IMR-90 (cell line): ENCODE data around the gene KCNT1. TPM values are rescaled to one million over a fixed set of nuclear protein-coding genes. Genes with fewer than 3 reads are reported as not detected.

Experiments
- ATAC-seq: fragments of 200-7000 bp; cut with Tn5 transposase; 2 replicates; pipeline ENCODE4 v1.9.1; 2020; ENCODE audit warnings: low read depth, mild to moderate bottlenecking, moderate library complexity
- BruUV-seq: library from RNA; stranded (reverse); fragments of 400-500 nt; replicated peaks from 2 replicates; lab custom pipeline; 2021; lab: Mats Ljungman, UMichigan
- CTCF ChIA-PET: fragments of 300-600 bp; formaldehyde crosslinking; extraction: SDS; loops from one replicate; lab custom pipeline; 2021; ENCODE audit warnings: antibody characterized with exemption; lab: Yijun Ruan, JAX
- POLR2A ChIA-PET: fragments of 300-600 bp; sonication (Branson Sonifier 250); formaldehyde crosslinking; loops from one replicate; lab custom pipeline; 2022; ENCODE audit warnings: antibody characterized with exemption; ENCODE audit not compliant: unreplicated experiment; lab: Charles Lee
- DNase-seq: peaks from one replicate; pipeline ENCODE4 v3.0.0; 2013
- H2AFZ ChIP-seq: replicated peaks from 2 replicates; pipeline ENCODE3; 2013; ENCODE audit warnings: low read length, mild to moderate bottlenecking; ENCODE audit not compliant: poor library complexity
- H2AK5ac ChIP-seq: 2 replicates; pipeline ENCODE4 v1.6.1; 2013; ENCODE audit warnings: low read depth, low read length, inconsistent platforms
- H2AK9ac ChIP-seq: replicated peaks from 2 replicates; pipeline ENCODE3; 2013; ENCODE audit warnings: mild to moderate bottlenecking, low read depth, low read length, moderate library complexity; ENCODE audit not compliant: poor library complexity
- H2BK120ac ChIP-seq: 2 replicates; pipeline ENCODE4 v1.6.1; 2013; ENCODE audit warnings: low read depth, low read length, inconsistent platforms
- H2BK15ac ChIP-seq: 3 replicates; pipeline ENCODE4 v1.6.1; 2013; ENCODE audit warnings: low read depth, low read length, inconsistent platforms
- H2BK20ac ChIP-seq: 2 replicates; pipeline ENCODE4 v1.6.1; 2013; ENCODE audit warnings: low read depth, mild to moderate bottlenecking, inconsistent platforms, low read length, moderate library complexity
- H2BK5ac ChIP-seq: 2 replicates; pipeline ENCODE4 v1.6.1; 2013; ENCODE audit warnings: mild to moderate bottlenecking, low read depth, low read length, inconsistent platforms; ENCODE audit not compliant: poor library complexity, severe bottlenecking
- H3K14ac ChIP-seq: replicated peaks from 2 replicates; pipeline ENCODE4 v1.6.1; 2013; ENCODE audit warnings: low read depth, low read length, inconsistent platforms
- H3K18ac ChIP-seq: 2 replicates; pipeline ENCODE4 v1.6.1; 2013; ENCODE audit warnings: low read depth, low read length, control low read depth
- H3K23ac ChIP-seq: 2 replicates; pipeline ENCODE4 v1.6.1; 2013; ENCODE audit warnings: low read depth, low read length, inconsistent platforms
- H3K27ac ChIP-seq: 2 replicates; pipeline ENCODE4 v1.5.1; 2013; ENCODE audit warnings: mild to moderate bottlenecking, control low read depth, low read length; ENCODE audit not compliant: insufficient read depth
- H3K27me3 ChIP-seq: 2 replicates; pipeline ENCODE4 v1.6.1; 2013; ENCODE audit warnings: low read length; ENCODE audit not compliant: control insufficient read depth, insufficient read depth
- H3K36me3 ChIP-seq: 2 replicates; pipeline ENCODE4 v1.6.1; 2013; ENCODE audit warnings: low read length, mixed read lengths; ENCODE audit not compliant: control insufficient read depth, insufficient read depth
- H3K4ac ChIP-seq: 2 replicates; pipeline ENCODE4 v1.6.1; 2013; ENCODE audit warnings: low read depth, low read length, inconsistent platforms
- H3K4me1 ChIP-seq: 2 replicates; pipeline ENCODE4 v1.6.1; 2013; ENCODE audit warnings: low read length, mixed read lengths; ENCODE audit not compliant: control insufficient read depth, insufficient read depth
- H3K4me2 ChIP-seq: 2 replicates; pipeline ENCODE4 v1.6.1; 2013; ENCODE audit warnings: low read depth, mild to moderate bottlenecking, control low read depth, low read length, moderate library complexity
- H3K4me3 ChIP-seq: 2 replicates; pipeline ENCODE4 v1.5.1; 2013; ENCODE audit warnings: low read depth, mild to moderate bottlenecking, control low read depth, low read length, moderate library complexity; ENCODE audit not compliant: insufficient read depth
- H3K56ac ChIP-seq: 2 replicates; pipeline ENCODE4 v1.6.1; 2013; ENCODE audit warnings: low read length, inconsistent platforms; ENCODE audit not compliant: insufficient read depth; ENCODE audit errors: extremely low read depth
- H3K79me1 ChIP-seq, 2 experiments: 2 replicates each; pipeline ENCODE4 v1.6.1; 2013; ENCODE audit warnings: low read length in 2 of 2, inconsistent platforms in 1 of 2, low read depth in 1 of 2
- H3K9ac ChIP-seq: 2 replicates; pipeline ENCODE4 v1.6.1; 2013; ENCODE audit warnings: low read depth, low read length, control low read depth
- H3K9me1 ChIP-seq: 2 replicates; pipeline ENCODE4 v1.6.1; 2013; ENCODE audit warnings: low read length, inconsistent platforms; ENCODE audit not compliant: insufficient read depth
- H3K9me3 ChIP-seq: 2 replicates; pipeline ENCODE4 v1.6.1; 2013; ENCODE audit warnings: low read length; ENCODE audit not compliant: control insufficient read depth, insufficient read depth
- H4K20me1 ChIP-seq: 2 replicates; pipeline ENCODE4 v1.6.1; 2013; ENCODE audit warnings: low read length, inconsistent platforms; ENCODE audit not compliant: insufficient read depth
- H4K5ac ChIP-seq: 2 replicates; pipeline ENCODE4 v1.6.1; 2013; ENCODE audit warnings: mild to moderate bottlenecking, low read depth, low read length, control low read depth
- H4K8ac ChIP-seq, 2 experiments: 2 replicates each; pipeline ENCODE4 v1.6.1; 2013; ENCODE audit warnings: low read depth in 2 of 2, low read length in 2 of 2, control low read depth in 1 of 2, inconsistent platforms in 1 of 2
- H4K91ac ChIP-seq: 2 replicates; pipeline ENCODE4 v1.6.1; 2013; ENCODE audit warnings: low read depth, low read length, inconsistent platforms; ENCODE audit not compliant: insufficient read depth
- BHLHE40 ChIP-seq: fragments of 150-350 bp; IDR thresholded peaks from 2 replicates; pipeline ENCODE4 v1.6.1; 2016; ENCODE audit warnings: mild to moderate bottlenecking, low read depth, low read length
- CEBPB ChIP-seq: IDR thresholded peaks from 2 replicates; pipeline ENCODE4 v1.6.1; 2012; ENCODE audit warnings: low read depth, low read length, improper control_type of control experiment
- MAZ ChIP-seq: IDR thresholded peaks from 2 replicates; pipeline ENCODE4 v1.6.1; 2012; ENCODE audit warnings: low read depth, mild to moderate bottlenecking, low read length, improper control_type of control experiment, moderate library complexity, borderline replicate concordance
- MXI1 ChIP-seq: IDR thresholded peaks from 2 replicates; pipeline ENCODE4 v1.6.1; 2012; ENCODE audit warnings: low read depth, mild to moderate bottlenecking, low read length, moderate library complexity, borderline replicate concordance
- RCOR1 ChIP-seq: IDR thresholded peaks from 2 replicates; pipeline ENCODE4 v1.6.1; 2012; ENCODE audit warnings: mild to moderate bottlenecking, low read length, improper control_type of control experiment; ENCODE audit not compliant: insufficient replicate concordance
- SMC3 ChIP-seq: fragments of 150-350 bp; IDR thresholded peaks from 2 replicates; pipeline ENCODE4 v1.6.1; 2016; ENCODE audit warnings: low read depth, mild to moderate bottlenecking, antibody characterized with exemption, low read length, moderate library complexity
- USF2 ChIP-seq: fragments of 150-350 bp; IDR thresholded peaks from 2 replicates; pipeline ENCODE4 v1.6.1; 2017; ENCODE audit warnings: mild to moderate bottlenecking, antibody characterized with exemption, low read length, low read depth
- WGBS, 2 experiments: methylation state at CpG; one replicate each; pipeline versions ENCODE4 v1.1.5 to v1.1.7; 2013; ENCODE audit warnings: missing lambda C conversion rate in 2 of 2; ENCODE audit not compliant: insufficient read length in 1 of 2; ENCODE audit errors: extremely low coverage in 2 of 2; 5-methylcytosine and 5-hydroxymethylcytosine counted together
- dilution Hi-C: fragments of 300-500 bp; cut with HindIII; formaldehyde crosslinking; loops from one replicate; pipeline ENCODE4 v1.14.3; 2018; ENCODE audit warnings: low sequenced_read_pairs; ENCODE audit not compliant: unreplicated experiment
- in situ Hi-C: fragments of 300-500 bp; cut with MboI; formaldehyde crosslinking; loops from 3 replicates; pipeline ENCODE4 v1.14.3; 2019; ENCODE audit warnings: low sequenced_read_pairs, inconsistent platforms, mixed read lengths
- intact Hi-C: fragments of 100-400 bp; cut with micrococcal nuclease; formaldehyde crosslinking; loops from 2 replicates; pipeline ENCODE4 v1.10.0; 2022
- polyA plus RNA-seq, 3 experiments: library from polyadenylated mRNA; depleted of rRNA; stranded (reverse); fragments of >200 nt; gene quantifications; 2 replicates each; pipeline ENCODE4 v1.2.3, GENCODE V29; 2012; ENCODE audit warnings: low replicate concordance in 1 of 3
- total RNA-seq: library from RNA; depleted of rRNA; stranded (reverse); fragments of >200 nt; gene quantifications from 2 replicates; pipeline ENCODE4 v1.2.3, GENCODE V29; 2012

Gene KCNT1
- total and polyA plus RNA-seq, 2 of the 4 experiments (the other 2 are of a cell fraction): not detected

GRCh38 chr9:135782946-135783345, 81.0 kb downstream of the KCNT1 start:
- no peak overlapping the region for H2BK120ac ChIP-seq
- H2AK5ac ChIP-seq: no peak overlapping the region
- dilution Hi-C loops (no loop called here), intact Hi-C loops (no loop called here), in situ Hi-C loops (no loop called here)
- H3K27me3 ChIP-seq: peaks cover 23% of the 10 kb centered on the region; the same call in 1 of the 2 replicates
- no peaks in the 10 kb centered on the region for H3K4me1 ChIP-seq
- H3K27ac ChIP-seq: no peak overlapping the region
- H3K9me3 ChIP-seq: no peaks in the 10 kb centered on the region
- H2BK20ac ChIP-seq: no peak overlapping the region
- H3K9me1 ChIP-seq: no peaks in the 10 kb centered on the region
- H3K56ac ChIP-seq: no peak overlapping the region
- no peaks in the 10 kb centered on the region for H3K36me3 ChIP-seq
- BruUV-seq: no TSS peak
- no peak overlapping the region for H2BK5ac ChIP-seq
- H4K20me1 ChIP-seq: no peaks in the 10 kb centered on the region
- no peak overlapping the region for H3K4me2 ChIP-seq
- no peak overlapping the region for H3K14ac ChIP-seq
- POLR2A ChIA-PET: no interaction called here
- 69% methylated on average over 19 of the region's 24 CpGs; no CpG with 5 or more reads in 1 of the 2 experiments for WGBS, 2 experiments
- no peak overlapping the region for H4K5ac ChIP-seq
- no peak overlapping the region for H3K4me3 ChIP-seq
- H2BK15ac ChIP-seq: no peak overlapping the region
- no peak overlapping the region for H3K4ac ChIP-seq
- no peak overlapping the region for H2AK9ac ChIP-seq
- TF ChIP-seq BHLHE40: no peak
- TF ChIP-seq MXI1: no peak
- TF ChIP-seq SMC3: no peak
- no peak for TF ChIP-seq CEBPB
- TF ChIP-seq MAZ: no peak
- TF ChIP-seq RCOR1: no peak
- no peak for TF ChIP-seq USF2
- H4K91ac ChIP-seq: no peak overlapping the region
- H3K23ac ChIP-seq: no peak overlapping the region
- H3K9ac ChIP-seq: no peak overlapping the region
- H3K79me1 ChIP-seq: no peaks in the 10 kb centered on the region
- H4K8ac ChIP-seq: no peak overlapping the region
- no peak overlapping the region for H3K18ac ChIP-seq
- DNase-seq: no peak
- no peak for ATAC-seq
- CTCF ChIA-PET: no interaction called here
- H2AFZ ChIP-seq: no peak overlapping the region
